Endometrium (tissue), 2 donors: ENCODE results near the gene AP1AR.

Experiments used
- FAIRE-seq: peaks from 2 replicates; lab custom pipeline; 2012; peaks lifted over from hg19 to GRCh38; lab: Jason Lieb, UNC
- donor health status: control.
- donor health status: control.

AP1AR gene

DNA sequence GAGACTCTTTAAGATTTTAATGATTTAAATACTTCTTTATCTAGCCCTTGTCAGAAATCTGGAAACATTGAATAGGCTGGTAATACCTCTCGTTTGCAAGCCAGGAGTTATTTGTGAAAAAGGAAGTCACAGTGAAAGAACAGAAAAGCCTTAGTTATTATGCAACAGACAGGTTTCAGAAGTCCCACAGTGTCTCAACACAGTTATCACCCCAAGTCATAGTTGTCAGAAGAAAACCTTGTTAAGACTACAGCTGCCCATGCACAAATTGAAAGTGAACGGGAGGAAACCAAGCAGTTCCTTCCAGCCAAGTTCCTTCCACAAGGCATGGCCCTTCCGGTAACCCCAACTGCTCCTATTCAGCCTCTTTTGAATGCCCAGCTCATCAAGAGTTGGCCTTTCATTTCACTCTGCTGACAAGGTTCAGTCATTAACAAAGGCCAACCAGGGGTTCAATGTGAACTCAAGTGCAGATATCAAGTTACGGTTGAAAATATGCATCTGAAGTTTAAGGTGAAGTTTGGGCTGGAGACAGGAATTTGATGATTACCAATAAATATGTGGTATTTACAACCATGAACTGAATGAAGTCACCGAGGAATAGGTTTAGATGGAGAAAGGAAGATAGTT lies 81.1 kb downstream of the AP1AR start:
- FAIRE-seq, result no peak

DNA sequence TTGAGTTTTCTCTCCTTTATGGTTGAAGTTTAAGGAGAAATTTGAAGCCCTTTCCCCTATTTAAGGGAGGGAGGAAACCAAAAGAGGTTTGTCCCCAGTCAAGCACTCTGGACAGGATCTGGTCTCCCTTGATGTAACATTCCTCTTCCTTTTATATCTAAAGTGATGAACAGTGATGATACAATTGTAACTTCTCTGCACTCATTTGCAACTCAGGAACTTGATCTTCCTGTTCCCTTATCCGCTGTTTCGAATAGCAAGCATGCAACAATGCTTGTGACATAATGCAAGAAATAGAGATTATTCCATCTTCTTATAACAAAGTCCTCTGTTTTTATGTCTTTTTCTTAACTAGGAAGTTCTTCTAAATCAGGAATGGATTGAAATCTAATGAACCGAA lies 83.9 kb downstream of the AP1AR start:
- FAIRE-seq, result no peak

DNA sequence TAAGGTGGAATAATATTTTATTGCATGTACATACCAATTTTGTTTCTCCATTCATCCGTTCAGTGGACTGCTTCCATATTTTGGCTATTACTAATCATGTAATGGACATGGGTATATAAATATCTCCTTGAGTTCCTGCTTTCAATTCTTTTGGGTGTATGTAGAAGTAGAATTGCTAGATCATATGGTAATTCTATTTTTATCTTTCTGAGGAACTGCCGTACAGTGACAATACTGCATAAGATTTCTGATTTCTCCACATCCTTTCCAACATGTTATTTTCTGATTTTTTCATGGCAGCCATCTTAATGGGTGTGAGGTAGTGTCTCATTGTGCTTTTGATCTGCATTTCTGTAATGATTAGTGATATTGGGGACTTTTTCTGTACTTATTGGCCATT lies 84.8 kb downstream of the AP1AR start:
- no peak for FAIRE-seq

DNA sequence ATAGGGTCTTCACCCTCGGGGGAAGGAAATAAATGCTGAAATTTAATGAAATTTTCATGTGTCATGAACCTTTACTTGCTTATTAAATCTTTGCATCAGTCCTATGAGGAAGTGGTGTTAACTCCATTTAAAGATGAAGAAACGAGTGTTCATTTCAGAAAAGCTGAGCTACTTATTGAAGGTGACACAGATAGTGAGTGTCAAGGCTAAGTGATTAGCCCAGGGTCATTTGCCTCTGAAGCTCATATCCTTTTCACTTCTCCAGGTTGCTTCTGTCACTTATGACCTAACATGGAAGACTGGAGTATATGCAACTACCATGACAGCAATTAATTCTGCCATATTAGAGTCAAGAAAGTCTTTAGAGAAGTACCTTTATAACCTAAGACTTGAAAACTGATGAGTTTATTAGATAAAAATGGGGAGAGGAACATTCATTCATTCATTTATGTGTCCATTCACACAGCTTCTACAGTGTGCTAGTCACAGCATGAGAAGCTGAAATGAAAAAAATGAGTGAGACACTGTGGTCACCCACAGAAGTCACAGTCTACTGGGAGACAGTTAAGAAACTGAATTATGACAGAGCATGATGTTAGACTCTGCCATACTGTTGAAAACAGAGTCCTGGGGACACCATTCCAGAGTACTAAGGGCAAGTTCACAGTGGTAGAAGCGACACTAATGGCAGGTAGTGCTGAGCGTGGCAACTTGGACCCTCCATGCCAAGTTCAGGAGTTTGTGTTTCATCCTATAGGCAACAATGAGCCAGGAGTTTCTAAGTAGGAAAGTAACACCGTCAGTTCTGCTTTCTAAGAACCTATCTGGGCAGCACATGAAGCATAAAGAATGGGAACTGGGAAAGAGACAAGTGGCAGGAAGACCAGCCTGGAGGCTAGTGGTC lies 86.9 kb downstream of the AP1AR start:
- FAIRE-seq, result no peak
